Body of pancreas (tissue), 4 donors: ENCODE measurements around the gene UBE2D4. TPM values are rescaled to one million over a fixed set of nuclear protein-coding genes. Genes with fewer than 3 reads are reported as not detected.

ENCODE experiments used
- ATAC-seq: fragments of 150-250 bp; one replicate; pipeline ENCODE4 v1.9.1; 2016
- DNase-seq, 4 donors: peaks; one replicate each; pipeline ENCODE4 v3.0.0-alpha.2; 2019
- H3K27ac ChIP-seq, 4 donors: fragments of 200-600 bp; sonication (generic); 1 replicate in 3 of 4; 2 replicates in 1 of 4; pipeline versions ENCODE4 v1.5.1 to v1.6.1; 2016 to 2019; ENCODE audit warnings: mild to moderate bottlenecking in 1 of 4, mixed read lengths in 1 of 4, moderate library complexity in 1 of 4
- H3K27me3 ChIP-seq, 2 donors: fragments of 200-600 bp; sonication (generic); one replicate each; pipeline ENCODE4 v1.6.0; 2016; ENCODE audit warnings: mild to moderate bottlenecking in 1 of 2
- H3K36me3 ChIP-seq, 2 donors: fragments of 200-600 bp; sonication (generic); replicated peaks in 1 of 2; 2 replicates each; pipeline ENCODE4 v1.5.1; 2016; ENCODE audit warnings: low read depth in 2 of 2; ENCODE audit not compliant: insufficient read depth in 1 of 2
- H3K4me1 ChIP-seq: fragments of 200-600 bp; sonication (generic); one replicate; pipeline ENCODE4 v1.6.0; 2016
- H3K4me3 ChIP-seq, 2 donors: fragments of 200-600 bp; sonication (generic); 1 replicate in 1 of 2; 2 replicates in 1 of 2; pipeline ENCODE4 v1.5.1; 2016 to 2019
- H3K9me3 ChIP-seq, 3 donors: fragments of 200-600 bp; sonication (generic); 1 replicate in 2 of 3; 2 replicates in 1 of 3; pipeline ENCODE4 v1.5.1; 2016
- POLR2A ChIP-seq, 3 donors: fragments of 450-650 bp; IDR thresholded peaks; one replicate each; pipeline ENCODE4 v1.6.1; 2016; ENCODE audit warnings: antibody characterized with exemption in 3 of 3, mild to moderate bottlenecking in 2 of 3
- WGBS, 2 donors: methylation state at CpG; one replicate each; pipeline ENCODE4 v1.1.5; 2017; 5-methylcytosine and 5-hydroxymethylcytosine counted together
- intact Hi-C: fragments of 100-400 bp; cut with DNase I; formaldehyde crosslinking; loops from one replicate; pipeline ENCODE4 v1.15.1; 2023
- total RNA-seq, 2 donors: library from RNA; depleted of rRNA; stranded (reverse); fragments of >200 nt; gene quantifications; one replicate each; pipeline ENCODE4 v1.1.0, GENCODE V29; 2016
- TF ChIP-seq, protein P1 (sequence below), 7 experiments: fragments of 450-650 bp in 4 of 7; fragments of 200-600 bp in 3 of 7; sonication (generic) in 3 of 7; IDR thresholded peaks; one replicate each; pipeline ENCODE4 v1.5.1; 2016 to 2019; ENCODE audit warnings: antibody characterized with exemption in 7 of 7

The UBE2D4 gene
- total RNA-seq, 2 donors from 2014 or later = 16.5 to 18.4 TPM

DNA sequence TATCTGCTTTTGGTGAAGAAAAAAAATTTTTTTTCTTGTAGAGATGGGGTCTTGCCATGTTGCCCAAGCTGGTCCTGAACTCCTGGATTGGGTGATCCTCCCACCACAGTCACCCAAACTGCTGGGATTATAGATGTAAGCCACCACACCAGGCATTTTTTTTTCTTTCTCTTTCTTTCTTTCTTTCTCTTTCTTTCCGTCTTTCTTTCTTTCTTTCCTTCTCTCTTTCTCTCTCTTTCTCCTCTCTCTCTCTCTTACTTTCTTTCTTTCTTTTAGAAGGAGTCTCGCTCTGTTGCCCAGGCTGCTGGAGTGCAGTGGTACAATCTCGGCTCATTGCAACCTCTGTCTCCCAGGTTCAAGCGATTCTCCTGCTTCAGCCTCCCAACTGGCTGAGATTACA is 3.5 kb upstream of the UBE2D4 start:
- Histone ChIP-seq H3K27ac (peak overlapping the region in 1 of 4 donors; percentile 60), H3K9me3 (no peaks in the 10 kb centered on the region), H3K27me3 (no peaks in the 10 kb centered on the region), H3K36me3 (no peaks in the 10 kb centered on the region), H3K4me3 (no peak overlapping the region), H3K4me1 (peaks cover 52% of the 10 kb centered on the region)
- DNase-seq = no peak
- TF ChIP-seq POLR2A (IDR thresholded peaks at IDR 0.05) = no peak
- TF ChIP-seq, protein P1, sequence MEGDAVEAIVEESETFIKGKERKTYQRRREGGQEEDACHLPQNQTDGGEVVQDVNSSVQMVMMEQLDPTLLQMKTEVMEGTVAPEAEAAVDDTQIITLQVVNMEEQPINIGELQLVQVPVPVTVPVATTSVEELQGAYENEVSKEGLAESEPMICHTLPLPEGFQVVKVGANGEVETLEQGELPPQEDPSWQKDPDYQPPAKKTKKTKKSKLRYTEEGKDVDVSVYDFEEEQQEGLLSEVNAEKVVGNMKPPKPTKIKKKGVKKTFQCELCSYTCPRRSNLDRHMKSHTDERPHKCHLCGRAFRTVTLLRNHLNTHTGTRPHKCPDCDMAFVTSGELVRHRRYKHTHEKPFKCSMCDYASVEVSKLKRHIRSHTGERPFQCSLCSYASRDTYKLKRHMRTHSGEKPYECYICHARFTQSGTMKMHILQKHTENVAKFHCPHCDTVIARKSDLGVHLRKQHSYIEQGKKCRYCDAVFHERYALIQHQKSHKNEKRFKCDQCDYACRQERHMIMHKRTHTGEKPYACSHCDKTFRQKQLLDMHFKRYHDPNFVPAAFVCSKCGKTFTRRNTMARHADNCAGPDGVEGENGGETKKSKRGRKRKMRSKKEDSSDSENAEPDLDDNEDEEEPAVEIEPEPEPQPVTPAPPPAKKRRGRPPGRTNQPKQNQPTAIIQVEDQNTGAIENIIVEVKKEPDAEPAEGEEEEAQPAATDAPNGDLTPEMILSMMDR (IDR thresholded peaks at IDR 0.05) = no peak
- intact Hi-C loops = loop anchor here (10.0 kb wide), 1 partner anchor 58 kb away; the partner anchor contains the start of gene MRPS24
- ATAC-seq = no peak
- 92 to 93% methylated on average over 4 of the region's 4 CpGs for whole genome bisulfite sequencing, 2 donors

DNA sequence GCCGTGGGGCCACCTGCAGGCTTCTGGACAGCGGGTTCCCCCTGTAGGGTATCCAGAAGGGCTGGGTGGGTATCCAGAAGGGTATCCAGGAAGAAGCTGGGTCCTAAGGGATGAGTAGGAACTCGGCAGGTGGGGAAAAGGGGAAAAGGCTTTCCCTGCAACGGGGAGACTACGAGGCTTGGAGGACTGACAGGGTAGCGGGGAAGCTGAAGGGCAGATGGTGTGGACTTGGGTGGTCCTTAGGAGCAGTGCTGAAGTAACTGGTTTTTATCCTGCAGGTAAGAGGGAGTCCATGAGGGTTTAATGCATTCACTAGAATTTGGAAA is 525 bp downstream of the UBE2D4 start:
- WGBS, 2 donors = 0 to 1% methylated on average over 4 to 6 of the region's 6 CpGs
- DNase-seq (no peak), ATAC-seq (peak; percentile 20)
- intact Hi-C loops = loop anchor here (10.0 kb wide), 1 partner anchor 62 kb away; the partner anchor contains the start of gene MRPS24
- H3K4me3 ChIP-seq = peak overlapping the region; percentile 47 to 49
- H3K9me3 ChIP-seq = no peaks in the 10 kb centered on the region
- peak overlapping the region; percentile 91 to 98 (median 97) for H3K27ac ChIP-seq
- no peaks in the 10 kb centered on the region for H3K27me3 ChIP-seq
- TF ChIP-seq, protein P1 (IDR thresholded peaks at IDR 0.05) = peak in 1 of 7 experiments; percentile 26
- no peak for TF ChIP-seq POLR2A (IDR thresholded peaks at IDR 0.05)
- no peaks in the 10 kb centered on the region for H3K36me3 ChIP-seq
- peaks cover 36% of the 10 kb centered on the region for H3K4me1 ChIP-seq

DNA sequence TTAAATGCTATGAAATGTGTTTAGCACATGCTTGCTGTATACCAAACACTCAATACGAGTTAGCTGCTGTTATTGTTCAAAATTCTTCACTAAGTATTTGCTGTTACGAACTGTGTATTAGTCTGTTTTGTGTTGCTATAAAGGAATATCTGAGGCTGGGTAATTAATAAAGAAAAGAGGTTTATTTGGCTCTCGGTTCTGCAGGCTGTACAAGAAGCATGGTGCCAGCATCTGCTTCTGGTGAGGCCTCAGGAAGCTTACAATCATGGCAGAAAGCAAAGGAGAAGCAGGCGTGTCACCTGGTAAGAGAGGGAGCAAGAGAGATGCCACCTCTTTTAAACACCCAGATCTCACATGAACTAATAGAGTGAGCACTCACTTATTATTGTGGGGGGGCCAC is 1.6 kb downstream of the UBE2D4 start:
- H3K9me3 ChIP-seq = no peaks in the 10 kb centered on the region
- intact Hi-C loops = loop anchor here (10.0 kb wide), 1 partner anchor 63 kb away; the partner anchor contains the start of gene MRPS24
- WGBS, 2 donors = 94 to 98% methylated on average over 4 of the region's 4 CpGs
- H3K36me3 ChIP-seq = no peaks in the 10 kb centered on the region
- H3K27me3 ChIP-seq = no peaks in the 10 kb centered on the region
- ATAC-seq (no peak), DNase-seq (no peak)
- TF ChIP-seq POLR2A (IDR thresholded peaks at IDR 0.05) = no peak
- TF ChIP-seq, protein P1 (IDR thresholded peaks at IDR 0.05) = no peak
- H3K4me3 ChIP-seq = no peak overlapping the region
- H3K4me1 ChIP-seq = peaks cover 27% of the 10 kb centered on the region
- H3K27ac ChIP-seq = no peak overlapping the region

DNA sequence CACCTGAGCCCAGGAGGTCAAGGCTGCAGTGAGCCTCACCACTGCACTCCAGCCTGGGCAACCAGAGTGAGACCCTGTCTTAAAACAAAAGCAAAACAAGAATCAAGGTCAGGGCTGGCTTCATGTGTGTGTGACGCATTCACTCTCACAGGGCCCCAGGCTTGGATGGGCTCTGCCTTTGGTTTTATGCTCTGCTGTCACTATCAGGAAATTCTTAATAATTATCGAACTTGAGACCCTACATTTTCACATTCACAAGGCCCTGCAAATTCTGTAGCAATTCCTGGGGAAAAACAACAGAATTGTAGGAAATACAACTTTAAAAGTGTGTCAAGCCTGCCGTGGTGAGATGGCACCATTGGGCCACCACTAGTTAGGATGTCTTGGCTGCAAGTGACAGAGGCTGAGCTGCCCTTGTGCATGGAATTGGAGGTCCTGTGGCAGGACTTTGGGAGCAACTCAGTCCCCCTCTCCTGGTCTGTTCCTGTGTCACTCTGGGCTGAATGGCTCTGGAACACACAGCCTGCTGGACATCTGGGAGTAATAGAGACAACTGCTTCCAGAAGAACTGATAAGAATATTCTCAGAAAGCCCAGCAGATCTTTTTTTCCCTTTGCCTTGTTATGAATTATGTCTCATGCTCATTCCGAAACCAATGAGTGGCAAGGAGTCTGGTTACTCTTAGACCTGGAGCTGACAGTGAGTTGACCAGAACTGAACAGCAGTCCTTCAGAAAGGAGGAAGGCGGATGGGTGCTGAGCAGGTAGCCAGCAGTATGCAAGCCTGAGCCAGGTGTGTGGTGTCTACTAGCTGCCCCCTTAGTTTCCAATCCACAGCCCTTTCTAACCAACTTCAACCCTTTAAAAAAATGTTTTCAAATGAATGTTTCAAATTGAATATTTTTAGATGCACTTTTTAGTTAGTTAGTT is 3.6 kb downstream of the UBE2D4 start:
- no peak for ATAC-seq
- 93 to 95% methylated on average over 4 to 5 of the region's 5 CpGs for WGBS, 2 donors
- no peak for TF ChIP-seq POLR2A (IDR thresholded peaks at IDR 0.05)
- TF ChIP-seq, protein P1 (IDR thresholded peaks at IDR 0.05) = no peak
- Histone ChIP-seq H3K27ac (no peak overlapping the region), H3K36me3 (no peaks in the 10 kb centered on the region), H3K27me3 (no peaks in the 10 kb centered on the region), H3K4me3 (no peak overlapping the region), H3K4me1 (peaks cover 23% of the 10 kb centered on the region), H3K9me3 (no peaks in the 10 kb centered on the region)
- intact Hi-C loops = loop anchor here (10.0 kb wide), 1 partner anchor 65 kb away; the partner anchor contains the start of gene MRPS24
- no peak for DNase-seq
